Activated naive CD8-positive, alpha-beta T cell treated with anti-CD3 and anti-CD28 coated beads, Interleukin-2, amount 10 ng/mL, durations not matched to agents 7 days and 5 days (primary cell): ENCODE measurements around the gene IKBKG. TPM values are rescaled to one million over a fixed set of nuclear protein-coding genes. Genes with fewer than 3 reads are reported as not detected.
"Not testable (repeated sequence)": the region's sequence is repeated elsewhere in the genome, so short reads cannot be mapped to it uniquely, and the experiment has no call there.

ENCODE experiments used
- ATAC-seq: fragments of 150-1000 bp; cut with Tn5 transposase; one replicate; pipeline ENCODE4 v1.10.0; 2021; ENCODE audit warnings: low read depth, moderate library complexity
- POLR2A ChIA-PET: fragments of 350-600 bp; sonication (Branson Sonifier 250); formaldehyde crosslinking; loops from one replicate; lab custom pipeline; 2021; ENCODE audit warnings: antibody characterized with exemption; lab: Charles Lee
- DNase-seq: peaks from one replicate; pipeline ENCODE4 v3.0.0; 2021
- H3K27ac Mint-ChIP-seq: one replicate; pipeline ENCODE4 v1.8.0; 2022; ENCODE audit warnings: mild to moderate bottlenecking, mixed read lengths
- H3K27me3 Mint-ChIP-seq: one replicate; pipeline ENCODE4 v1.8.0; 2022; ENCODE audit warnings: mild to moderate bottlenecking, moderate library complexity, mixed read lengths
- H3K36me3 Mint-ChIP-seq: one replicate; pipeline ENCODE4 v1.8.0; 2021; ENCODE audit warnings: mild to moderate bottlenecking, mixed read lengths
- H3K4me1 Mint-ChIP-seq: one replicate; pipeline ENCODE4 v1.8.0; 2021; ENCODE audit warnings: mixed read lengths
- H3K4me3 Mint-ChIP-seq: one replicate; pipeline ENCODE4 v1.8.0; 2022; ENCODE audit warnings: mild to moderate bottlenecking, moderate library complexity, mixed read lengths
- H3K9me3 Mint-ChIP-seq: one replicate; pipeline ENCODE4 v1.8.0; 2021; ENCODE audit warnings: mixed read lengths
- total RNA-seq, 2 experiments: library from RNA; stranded (reverse); gene quantifications; one replicate each; pipeline ENCODE4 v1.2.3, GENCODE V29; 2021

IKBKG gene
- total RNA-seq, 2 experiments from 2014 or later, result 56.1 to 61.7 TPM

DNA sequence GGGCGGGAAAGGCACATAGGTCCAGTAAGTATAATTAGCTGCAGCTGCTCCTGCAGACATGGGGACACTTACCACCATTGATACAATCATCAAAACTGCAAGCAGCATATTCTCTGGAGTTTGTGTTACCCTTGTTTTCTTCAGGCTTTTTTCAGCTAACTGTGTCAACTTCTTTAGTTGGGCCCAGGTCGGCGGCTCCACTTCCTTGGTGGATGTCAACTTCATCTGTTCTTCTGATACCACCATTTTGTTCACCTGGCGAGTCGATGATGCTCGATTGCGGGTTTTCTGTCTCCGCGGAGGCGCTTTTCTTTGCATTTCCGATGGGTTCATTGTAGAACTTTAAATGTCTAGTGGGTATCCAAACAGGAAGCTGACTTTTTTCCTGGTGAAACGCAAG, 63.7 kb downstream of the IKBKG start:
- DNase-seq, H3K27ac Mint-ChIP-seq, H3K4me3 Mint-ChIP-seq, H3K36me3 Mint-ChIP-seq, H3K9me3 Mint-ChIP-seq, POLR2A ChIA-PET, H3K27me3 Mint-ChIP-seq, ATAC-seq, H3K4me1 Mint-ChIP-seq: not testable (repeated sequence)

DNA sequence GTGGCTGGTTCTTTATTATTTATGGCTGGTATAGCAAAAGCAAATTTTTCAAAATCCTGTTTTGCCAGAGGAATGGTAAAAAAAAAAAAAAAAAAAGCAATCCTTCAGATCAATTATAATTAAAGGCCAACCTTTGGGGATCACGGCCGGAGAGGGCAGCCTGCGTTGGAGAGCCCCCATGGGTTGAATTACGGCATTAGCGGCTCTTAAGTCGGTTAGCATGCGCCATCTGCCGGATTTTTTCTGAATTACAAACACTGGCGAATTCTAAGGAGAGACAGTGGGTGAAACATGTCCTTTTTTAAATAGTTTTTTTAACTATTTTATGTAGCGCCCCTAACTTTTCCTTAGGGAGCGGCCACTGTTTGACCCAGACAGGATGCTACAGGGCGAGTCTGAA, 66.2 kb downstream of the IKBKG start:
- H3K9me3 Mint-ChIP-seq, POLR2A ChIA-PET, DNase-seq, H3K4me1 Mint-ChIP-seq, H3K27me3 Mint-ChIP-seq, H3K4me3 Mint-ChIP-seq, ATAC-seq, H3K27ac Mint-ChIP-seq, H3K36me3 Mint-ChIP-seq: not testable (repeated sequence)

Other genes starting within 250 kb of the IKBKG start
- 100 to 1,000 TPM; 985 to 994 TPM for gene FLNA, start 173.0 kb upstream of the IKBKG start, total RNA-seq
- gene EMD, start 168.3 kb upstream of the IKBKG start, total RNA-seq, result 10 to 100 TPM; 66.1 to 68.1 TPM
- gene RPL10, start 149.2 kb upstream of the IKBKG start, total RNA-seq, result 1,000 to 10,000 TPM; 2,867 to 2,975 TPM
- gene DNASE1L1, start 138.4 kb upstream of the IKBKG start, total RNA-seq, result 10 to 100 TPM; 20.5 to 26.2 TPM
- 10 to 100 TPM; 94.7 to 95.3 TPM for gene TAFAZZIN, start 136.1 kb upstream of the IKBKG start, total RNA-seq
- 10 to 100 TPM; 46.9 to 51.1 TPM for gene ATP6AP1, start 118.9 kb upstream of the IKBKG start, total RNA-seq
- 100 to 1,000 TPM; 138 to 147 TPM for gene GDI1, start 110.5 kb upstream of the IKBKG start, total RNA-seq
- gene FAM50A, start 103.5 kb upstream of the IKBKG start, total RNA-seq, result 10 to 100 TPM; 59.2 to 70.3 TPM
- 10 to 100 TPM; 62.5 to 64.1 TPM for gene PLXNA3, start 89.3 kb upstream of the IKBKG start, total RNA-seq
- 10 to 100 TPM; 32.2 to 34.8 TPM for gene LAGE3, start 68.3 kb upstream of the IKBKG start, total RNA-seq
- gene UBL4A, start 61.0 kb upstream of the IKBKG start, total RNA-seq, result 10 to 100 TPM; 43.8 to 45.3 TPM
- gene SLC10A3, start 57.0 kb upstream of the IKBKG start, total RNA-seq, result 10 to 100 TPM; 25.3 to 27.3 TPM
- 10 to 100 TPM; 42.3 to 45.4 TPM for gene FAM3A, start 31.4 kb upstream of the IKBKG start, total RNA-seq
- gene G6PD, start 774 bp upstream of the IKBKG start, total RNA-seq, result 100 to 1,000 TPM in 1 of 2 experiments, 10 to 100 TPM in 1; 89.2 to 102 TPM
- not detected for gene CTAG1A, start 37.5 kb downstream of the IKBKG start, total RNA-seq
- gene CTAG1B, start 71.7 kb downstream of the IKBKG start, total RNA-seq, result not detected
- 10 to 100 TPM; 17.1 to 21.0 TPM for gene CTAG2, start 106.0 kb downstream of the IKBKG start, total RNA-seq
- 10 to 100 TPM; 17.7 to 18.7 TPM for gene GAB3, start 203.5 kb downstream of the IKBKG start, total RNA-seq
- 10 to 100 TPM; 67.2 to 70.5 TPM for gene DKC1, start 215.2 kb downstream of the IKBKG start, total RNA-seq